ENCODE measurements around the gene ZFYVE9. TPM values are rescaled to one million over a fixed set of nuclear protein-coding genes. Genes with fewer than 3 reads are reported as not detected.

The ZFYVE9 gene
- total and polyA plus RNA-seq, 2 experiments from 2014 or later = 5.4 to 27.3 TPM

- Histone ChIP-seq H3K9me2 (ENCODE audit: insufficient read depth) (no peaks in the 10 kb centered on the region; the same call in 1 of the 2 replicates), H4K20me1 (replicated peaks; ENCODE audit: insufficient read depth) (no peaks in the 10 kb centered on the region), H3K79me2 (replicated peaks; ENCODE audit: insufficient read depth) (no peaks in the 10 kb centered on the region), H3K27ac (ENCODE audit: low read depth) (no peak overlapping the region), H3K4me3 (no peak overlapping the region), H3K27me3 (ENCODE audit: insufficient read depth) (no peaks in the 10 kb centered on the region), H3K4me2 (no peak overlapping the region), H3F3A (replicated peaks; ENCODE audit: low read depth) (no peaks in the 10 kb centered on the region), H3K4me1 (ENCODE audit: insufficient read depth) (no peaks in the 10 kb centered on the region), H2AFZ (no peak overlapping the region), H3K36me3 (ENCODE audit: insufficient read depth) (no peaks in the 10 kb centered on the region)
- Mint-ChIP-seq H3K4me1 (no peaks in the 10 kb centered on the region), H3K27ac (no peak overlapping the region), H3K4me3 (no peak overlapping the region), H3K9me3 (no peaks in the 10 kb centered on the region; the same call in 2 of the 3 replicates), H3K27me3 (ENCODE audit: insufficient read depth, low read depth, poor library complexity) (peaks cover 8% of the 10 kb centered on the region), H3K36me3 (ENCODE audit: low read depth) (no peaks in the 10 kb centered on the region)
- ATAC-seq = peak; percentile 42; the same call in 2 of the 3 replicates
- TF ChIP-seq POLR2AphosphoS5 (IDR thresholded peaks at IDR 0.05; ENCODE audit: low read depth) (no peak), ZNF114 (CRISPR knock-in tag; IDR thresholded peaks at IDR 0.05) (no peak), ZNF462 (CRISPR knock-in tag; IDR thresholded peaks at IDR 0.05) (no peak), REST (IDR thresholded peaks at IDR 0.05; ENCODE audit: unreplicated experiment) (no peak)
- TF ChIP-seq, protein P1, sequence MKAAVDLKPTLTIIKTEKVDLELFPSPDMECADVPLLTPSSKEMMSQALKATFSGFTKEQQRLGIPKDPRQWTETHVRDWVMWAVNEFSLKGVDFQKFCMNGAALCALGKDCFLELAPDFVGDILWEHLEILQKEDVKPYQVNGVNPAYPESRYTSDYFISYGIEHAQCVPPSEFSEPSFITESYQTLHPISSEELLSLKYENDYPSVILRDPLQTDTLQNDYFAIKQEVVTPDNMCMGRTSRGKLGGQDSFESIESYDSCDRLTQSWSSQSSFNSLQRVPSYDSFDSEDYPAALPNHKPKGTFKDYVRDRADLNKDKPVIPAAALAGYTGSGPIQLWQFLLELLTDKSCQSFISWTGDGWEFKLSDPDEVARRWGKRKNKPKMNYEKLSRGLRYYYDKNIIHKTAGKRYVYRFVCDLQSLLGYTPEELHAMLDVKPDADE (IDR thresholded peaks at IDR 0.05) = no peak
- peak; percentile 18 for DNase-seq (ENCODE audit: low spot score)
Measured at GRCh38 chr1:52098139-52098871, 43.6 kb upstream of the ZFYVE9 start.

Data from GM23338 (cell line).